OCI-LY3 (cell line): Measurements from ENCODE around the gene MRNIP.

Experiments
- H2AFZ ChIP-seq: fragments of 200-600, 300-600 bp; shearing (Covaris generic); 2 replicates; pipeline ENCODE4 v1.6.0; 2014; ENCODE audit warnings: antibody characterized with exemption, low read depth, low read length
- H3K27ac ChIP-seq: fragments of 200-600, 300-600 bp; sonication (generic); 2 replicates; pipeline ENCODE4 v1.5.1; 2014; ENCODE audit warnings: mild to moderate bottlenecking, low read length, moderate library complexity, mixed read lengths
- H3K27me3 ChIP-seq: fragments of 200-600, 300-600 bp; sonication (generic); 2 replicates; pipeline ENCODE4 v1.6.1; 2014; ENCODE audit warnings: low read depth, low read length, mixed read lengths
- H3K36me3 ChIP-seq: fragments of 200-600, 300-600 bp; sonication (generic); replicated peaks from 2 replicates; pipeline ENCODE3; 2014; ENCODE audit warnings: low read depth, low read length, mixed read lengths
- H3K4me1 ChIP-seq: fragments of 300-600, 200-600 bp; sonication (generic); 2 replicates; pipeline ENCODE4 v1.6.1; 2014; ENCODE audit warnings: low read length, mixed read lengths
- H3K4me2 ChIP-seq: fragments of 200-600, 300-600 bp; sonication (generic); 2 replicates; pipeline ENCODE4 v1.6.1; 2014; ENCODE audit warnings: low read length, mixed read lengths
- H3K4me3 ChIP-seq: fragments of 300-600, 200-600 bp; sonication (generic); 2 replicates; pipeline ENCODE4 v1.5.1; 2014; ENCODE audit warnings: antibody characterized with exemption, mild to moderate bottlenecking, low read length, moderate library complexity
- H3K79me2 ChIP-seq: fragments of 300-600, 200-600 bp; shearing (Covaris generic); 2 replicates; pipeline ENCODE4 v1.6.1; 2014; ENCODE audit warnings: mild to moderate bottlenecking, low read length, mixed read lengths
- H3K9ac ChIP-seq: fragments of 300-600, 200-600 bp; shearing (Covaris generic); 2 replicates; pipeline ENCODE4 v1.6.0; 2014; ENCODE audit warnings: mild to moderate bottlenecking, low read length, moderate library complexity
- H3K9me3 ChIP-seq: fragments of 200-600, 300-600 bp; shearing (Covaris generic); 2 replicates; pipeline ENCODE4 v1.6.1; 2014; ENCODE audit warnings: low read length, mixed read lengths; ENCODE audit not compliant: insufficient read depth
- H4K20me1 ChIP-seq: fragments of 200-600, 300-600 bp; sonication (generic); 2 replicates; pipeline ENCODE4 v1.6.1; 2016; ENCODE audit warnings: low read length, mixed read lengths; ENCODE audit not compliant: insufficient read depth
- EZH2phosphoT487 ChIP-seq: fragments of 200-600 bp; shearing (Covaris generic); IDR thresholded peaks from 2 replicates; pipeline ENCODE4 v1.6.1; 2018; ENCODE audit warnings: antibody characterized with exemption, mixed run types, low read depth
- TF ChIP-seq, protein P1 (sequence below): fragments of 200-600, 300-600 bp; sonication (generic); IDR thresholded peaks from 2 replicates; pipeline ENCODE4 v1.5.1; 2014; ENCODE audit warnings: antibody characterized with exemption, low read length, low read depth

MRNIP gene

DNA sequence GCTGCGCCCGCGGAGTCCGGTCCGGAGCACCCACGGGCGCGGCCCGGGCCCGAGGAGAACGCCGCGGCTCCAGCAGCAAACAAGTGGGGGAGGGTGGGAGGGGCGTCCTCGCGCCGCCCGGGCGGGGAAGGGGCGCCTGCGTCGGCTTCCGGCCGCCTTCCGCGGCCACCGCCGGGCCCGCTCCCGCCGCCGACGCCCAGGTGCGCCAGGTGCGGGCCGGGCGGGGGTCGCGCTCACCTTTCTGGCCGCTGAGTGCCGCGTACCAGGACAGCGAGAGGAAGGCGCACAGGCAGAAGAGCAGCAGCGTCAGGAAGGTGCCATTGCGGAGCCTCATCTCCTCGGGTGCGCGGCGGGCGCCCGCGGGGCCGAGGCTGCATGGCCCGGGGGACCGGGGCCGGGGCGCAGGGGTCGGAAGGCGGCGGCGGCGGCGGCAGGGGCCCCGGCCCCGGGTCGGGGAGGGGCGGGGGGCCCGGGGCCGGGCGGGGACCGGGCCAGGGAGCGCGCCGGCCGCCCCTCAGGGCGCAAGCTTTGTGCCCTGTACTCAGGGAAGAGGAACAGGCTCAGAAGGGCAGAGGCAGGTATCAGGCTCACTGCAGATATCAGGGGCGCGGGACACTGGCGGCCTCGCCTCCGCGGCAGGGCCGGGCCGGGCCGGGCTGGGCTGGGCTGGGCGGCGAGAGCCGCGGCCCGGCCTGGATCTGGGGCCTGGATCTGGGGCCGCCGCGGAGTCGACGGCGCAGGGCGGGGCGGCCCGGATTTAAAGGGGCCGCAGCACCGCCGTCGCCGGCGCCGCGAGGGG is 52.2 kb downstream of the MRNIP start, which contains the start of gene MGAT4B:
MGAT4B (minus strand) TSS at position 617 of the 799 bp plus-strand sequence; CDS start at position 334, 283 bp downstream.
- H3K27ac ChIP-seq, result peak within 1 kb of the TSS; percentile 78

DNA sequence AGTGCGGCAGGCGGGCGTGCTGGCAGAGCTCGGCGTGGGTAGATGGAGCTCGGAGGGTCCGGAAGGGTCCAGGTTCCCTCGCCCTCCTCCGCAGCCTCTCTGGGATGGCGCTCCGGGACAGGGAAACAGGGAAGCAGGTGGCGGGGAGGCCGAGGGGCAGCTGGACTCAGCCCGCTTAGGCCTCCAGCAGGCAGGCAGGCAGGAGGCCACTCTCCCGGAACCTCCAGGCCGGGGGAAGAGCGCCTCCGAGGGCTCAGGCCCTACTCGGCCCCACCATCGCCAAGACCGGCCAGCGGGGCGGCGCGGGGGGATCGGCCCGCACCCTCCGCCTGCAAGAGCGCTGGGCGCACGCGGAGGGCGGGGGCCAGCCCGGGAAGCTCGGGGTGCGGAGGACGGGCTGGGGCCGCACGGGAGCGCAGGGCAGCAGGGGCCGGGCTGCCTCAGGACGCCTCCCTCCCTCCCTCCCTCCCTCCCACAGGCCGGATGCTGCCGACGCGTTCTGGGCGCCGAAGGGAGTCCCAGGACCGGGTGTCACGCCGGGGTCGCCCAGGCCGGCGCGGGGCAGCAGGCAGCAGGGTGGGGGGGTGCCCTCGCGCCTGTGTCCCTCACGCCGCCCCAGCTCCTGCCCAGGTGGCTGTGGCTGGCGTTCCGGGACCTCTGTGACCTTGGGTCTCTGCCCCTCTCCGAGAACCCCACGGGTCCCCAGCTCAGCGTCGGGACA is 52.9 kb downstream of the MRNIP start:
- Histone ChIP-seq H3K9ac (peak overlapping the region; percentile 94), H4K20me1 (peaks cover 16% of the 10 kb centered on the region), H3K27me3 (no peaks in the 10 kb centered on the region), H3K4me1 (peaks cover 28% of the 10 kb centered on the region), H3K79me2 (peaks cover 46% of the 10 kb centered on the region), H3K36me3 (peaks cover under 1% of the 10 kb centered on the region), H3K4me2 (peak overlapping the region; percentile 86), H3K9me3 (no peaks in the 10 kb centered on the region), H2AFZ (no peak overlapping the region), H3K27ac (peak overlapping the region; percentile 78), H3K4me3 (peak overlapping the region; percentile 97)
- TF ChIP-seq, protein P1, sequence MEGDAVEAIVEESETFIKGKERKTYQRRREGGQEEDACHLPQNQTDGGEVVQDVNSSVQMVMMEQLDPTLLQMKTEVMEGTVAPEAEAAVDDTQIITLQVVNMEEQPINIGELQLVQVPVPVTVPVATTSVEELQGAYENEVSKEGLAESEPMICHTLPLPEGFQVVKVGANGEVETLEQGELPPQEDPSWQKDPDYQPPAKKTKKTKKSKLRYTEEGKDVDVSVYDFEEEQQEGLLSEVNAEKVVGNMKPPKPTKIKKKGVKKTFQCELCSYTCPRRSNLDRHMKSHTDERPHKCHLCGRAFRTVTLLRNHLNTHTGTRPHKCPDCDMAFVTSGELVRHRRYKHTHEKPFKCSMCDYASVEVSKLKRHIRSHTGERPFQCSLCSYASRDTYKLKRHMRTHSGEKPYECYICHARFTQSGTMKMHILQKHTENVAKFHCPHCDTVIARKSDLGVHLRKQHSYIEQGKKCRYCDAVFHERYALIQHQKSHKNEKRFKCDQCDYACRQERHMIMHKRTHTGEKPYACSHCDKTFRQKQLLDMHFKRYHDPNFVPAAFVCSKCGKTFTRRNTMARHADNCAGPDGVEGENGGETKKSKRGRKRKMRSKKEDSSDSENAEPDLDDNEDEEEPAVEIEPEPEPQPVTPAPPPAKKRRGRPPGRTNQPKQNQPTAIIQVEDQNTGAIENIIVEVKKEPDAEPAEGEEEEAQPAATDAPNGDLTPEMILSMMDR, result no peak
- TF ChIP-seq EZH2phosphoT487, result no peak

More for the DNA sequence above, 52.2 kb downstream of the MRNIP start, which contains the start of gene MGAT4B:
- no peak for TF ChIP-seq EZH2phosphoT487
- TF ChIP-seq, protein P1, result no peak
- Histone ChIP-seq H3K4me1 (peaks cover 28% of the 10 kb centered on the region), H4K20me1 (peaks cover 16% of the 10 kb centered on the region), H3K9me3 (no peaks in the 10 kb centered on the region), H3K4me2 (peak within 1 kb of the TSS; percentile 86), H3K4me3 (peak within 1 kb of the TSS; percentile 97), H3K79me2 (peaks cover 46% of the 10 kb centered on the region), H3K9ac (peak within 1 kb of the TSS; percentile 94), H3K36me3 (peaks cover 3% of the 10 kb centered on the region), H2AFZ (peak within 1 kb of the TSS; percentile 42; the same call in 1 of the 2 replicates), H3K27me3 (no peaks in the 10 kb centered on the region)

DNA sequence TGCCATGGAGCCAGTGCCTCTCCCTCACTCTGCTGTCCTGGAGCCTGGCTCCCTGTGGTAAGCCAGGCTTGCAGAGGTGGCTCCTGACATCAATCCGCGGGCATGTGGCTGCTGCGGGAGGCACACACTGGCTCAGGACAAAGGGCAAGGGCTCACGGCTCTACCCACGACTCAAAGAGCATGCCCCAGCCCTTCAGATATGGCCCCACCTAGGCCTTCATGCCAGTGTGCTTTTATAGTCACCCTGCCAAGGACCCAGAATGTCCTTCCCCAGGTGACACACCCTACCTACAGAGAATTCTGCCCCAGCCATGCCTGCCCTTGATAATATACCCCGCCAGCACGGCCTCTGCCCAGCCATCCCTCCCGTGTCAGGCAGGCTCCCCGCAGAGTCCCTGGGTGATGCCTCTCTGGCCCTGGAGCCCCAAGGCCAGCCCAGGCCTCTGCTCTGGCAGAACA is 53.5 kb downstream of the MRNIP start:
- Histone ChIP-seq H2AFZ (no peak overlapping the region), H3K27me3 (no peaks in the 10 kb centered on the region), H3K4me3 (peak overlapping the region; percentile 97), H3K79me2 (peaks cover 46% of the 10 kb centered on the region), H3K4me2 (peak overlapping the region; percentile 86), H3K27ac (no peak overlapping the region), H3K9me3 (no peaks in the 10 kb centered on the region), H4K20me1 (peaks cover 16% of the 10 kb centered on the region), H3K4me1 (peaks cover 28% of the 10 kb centered on the region), H3K36me3 (no peaks in the 10 kb centered on the region), H3K9ac (peak overlapping the region; percentile 94)
- no peak for TF ChIP-seq EZH2phosphoT487
- TF ChIP-seq, protein P1, result no peak

DNA sequence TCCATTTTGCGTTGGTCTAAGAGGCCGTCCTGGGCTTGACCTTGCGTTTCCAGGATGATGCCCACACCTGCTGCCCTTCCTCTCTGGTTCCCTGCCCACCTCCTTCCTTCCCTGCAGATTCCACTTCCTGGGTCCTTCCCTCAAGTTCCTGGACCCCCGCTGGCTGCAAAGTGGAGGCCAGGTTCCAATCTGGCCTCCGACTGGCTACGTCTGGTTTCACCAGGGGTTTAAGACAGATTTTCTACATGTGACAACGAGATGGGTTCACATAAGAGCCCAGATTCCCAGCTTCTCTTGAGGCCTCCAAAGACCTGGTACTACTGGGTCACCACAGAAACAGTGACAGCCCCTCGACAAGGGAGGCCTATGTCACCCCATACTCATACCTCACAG is 54.1 kb downstream of the MRNIP start:
- Histone ChIP-seq H2AFZ (no peak overlapping the region), H3K27me3 (no peaks in the 10 kb centered on the region), H3K9me3 (no peaks in the 10 kb centered on the region), H3K9ac (peak overlapping the region; percentile 94; the same call in 1 of the 2 replicates), H3K4me3 (peak overlapping the region; percentile 97), H3K4me2 (peak overlapping the region; percentile 86), H4K20me1 (peaks cover 16% of the 10 kb centered on the region), H3K36me3 (peaks cover 4% of the 10 kb centered on the region), H3K27ac (no peak overlapping the region), H3K4me1 (peaks cover 28% of the 10 kb centered on the region), H3K79me2 (peaks cover 46% of the 10 kb centered on the region)
- TF ChIP-seq, protein P1, result no peak
- no peak for TF ChIP-seq EZH2phosphoT487
